Dendritic cell treated with granulocyte-macrophage colony-stimulating factor and Interleukin-4, amounts not matched to agents 40 ng/mL and 50 ng/mL, for 4 days (primary cell): ENCODE data around the gene AIPL1.
"Not testable (repeated sequence)": the region's sequence is repeated elsewhere in the genome, so short reads cannot be mapped to it uniquely, and the experiment has no call there.

ENCODE experiments used
- H3K27ac Mint-ChIP-seq: one replicate; pipeline ENCODE4 v1.8.0; 2022; ENCODE audit warnings: mild to moderate bottlenecking, mixed read lengths
- H3K27me3 Mint-ChIP-seq: one replicate; pipeline ENCODE4 v1.8.0; 2022; ENCODE audit warnings: mild to moderate bottlenecking, mixed read lengths
- H3K36me3 Mint-ChIP-seq: one replicate; pipeline ENCODE4 v1.8.0; 2022; ENCODE audit warnings: low read depth, mixed read lengths
- H3K4me1 Mint-ChIP-seq: one replicate; pipeline ENCODE4 v1.8.0; 2022; ENCODE audit warnings: low read depth, mixed read lengths
- H3K4me3 Mint-ChIP-seq: one replicate; pipeline ENCODE4 v1.8.0; 2022; ENCODE audit warnings: mild to moderate bottlenecking, moderate library complexity, mixed read lengths
- H3K9me3 Mint-ChIP-seq: one replicate; pipeline ENCODE4 v1.8.0; 2022; ENCODE audit warnings: mixed read lengths
- intact Hi-C: fragments of 100-400 bp; cut with micrococcal nuclease; formaldehyde crosslinking; loops from one replicate; pipeline ENCODE4 v1.15.0; 2022

AIPL1 gene, protein sequence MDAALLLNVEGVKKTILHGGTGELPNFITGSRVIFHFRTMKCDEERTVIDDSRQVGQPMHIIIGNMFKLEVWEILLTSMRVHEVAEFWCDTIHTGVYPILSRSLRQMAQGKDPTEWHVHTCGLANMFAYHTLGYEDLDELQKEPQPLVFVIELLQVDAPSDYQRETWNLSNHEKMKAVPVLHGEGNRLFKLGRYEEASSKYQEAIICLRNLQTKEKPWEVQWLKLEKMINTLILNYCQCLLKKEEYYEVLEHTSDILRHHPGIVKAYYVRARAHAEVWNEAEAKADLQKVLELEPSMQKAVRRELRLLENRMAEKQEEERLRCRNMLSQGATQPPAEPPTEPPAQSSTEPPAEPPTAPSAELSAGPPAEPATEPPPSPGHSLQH

DNA sequence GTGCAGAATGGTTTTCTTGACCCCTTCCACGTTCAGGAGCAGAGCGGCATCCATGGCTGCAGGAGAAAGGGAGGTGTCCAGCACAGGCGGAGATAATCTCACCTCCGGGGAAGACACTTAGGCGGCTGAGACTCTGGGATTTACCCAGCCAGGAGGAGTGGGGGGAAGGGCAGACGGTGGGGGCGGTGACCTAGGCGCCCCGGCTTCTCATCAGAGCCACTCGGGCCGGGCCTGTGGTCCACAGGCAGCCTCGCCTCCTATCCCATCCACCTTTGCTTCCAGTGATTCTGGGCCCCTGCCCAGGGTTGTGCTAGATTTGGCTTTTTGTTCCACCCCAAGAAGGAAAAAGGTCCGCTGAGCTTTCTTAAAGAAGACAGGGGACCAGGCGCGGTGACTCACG is at the start of gene AIPL1:
Gene AIPL1, minus strand, starts transcription at position 71 of the 400 bp plus-strand sequence. Its CDS starts 17 bp downstream, at position 54.
- Mint-ChIP-seq H3K36me3 (no peaks in the 10 kb centered on the region), H3K27me3 (peaks cover 87% of the 10 kb centered on the region), H3K27ac (no peak within 1 kb of the TSS), H3K4me3 (no peak within 1 kb of the TSS), H3K4me1 (peaks cover 13% of the 10 kb centered on the region), H3K9me3 (peaks cover 17% of the 10 kb centered on the region)
- intact Hi-C loops = loop anchor here (5.0 kb wide), 1 partner anchor 848 kb away; no protein-coding TSS in a partner anchor

DNA sequence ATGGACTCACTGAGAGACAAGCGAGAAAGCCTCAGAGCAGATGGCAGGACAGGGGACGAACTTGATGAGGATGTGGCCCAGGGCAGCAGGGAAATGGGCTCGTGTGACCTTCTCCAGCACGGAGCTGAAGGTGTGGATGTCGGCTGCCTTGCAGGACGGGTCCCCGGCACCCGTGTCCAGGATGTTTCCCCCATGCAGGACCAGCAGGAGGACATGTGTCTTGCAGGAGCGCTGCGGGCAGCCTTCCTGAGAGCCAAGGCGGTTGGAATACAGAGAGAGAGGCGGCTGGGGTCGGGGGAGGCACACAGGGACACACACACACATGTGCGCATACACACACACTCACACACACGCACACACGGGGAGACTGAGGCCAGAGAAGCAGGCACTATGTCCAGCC is 48.6 kb upstream of the AIPL1 start:
- no peaks in the 10 kb centered on the region for H3K36me3 Mint-ChIP-seq
- peaks cover 32% of the 10 kb centered on the region for H3K27me3 Mint-ChIP-seq
- H3K4me1 Mint-ChIP-seq = no peaks in the 10 kb centered on the region
- H3K9me3 Mint-ChIP-seq = no peaks in the 10 kb centered on the region
- intact Hi-C loops = no loop called here
- H3K27ac Mint-ChIP-seq = no peak overlapping the region
- H3K4me3 Mint-ChIP-seq = no peak overlapping the region

DNA sequence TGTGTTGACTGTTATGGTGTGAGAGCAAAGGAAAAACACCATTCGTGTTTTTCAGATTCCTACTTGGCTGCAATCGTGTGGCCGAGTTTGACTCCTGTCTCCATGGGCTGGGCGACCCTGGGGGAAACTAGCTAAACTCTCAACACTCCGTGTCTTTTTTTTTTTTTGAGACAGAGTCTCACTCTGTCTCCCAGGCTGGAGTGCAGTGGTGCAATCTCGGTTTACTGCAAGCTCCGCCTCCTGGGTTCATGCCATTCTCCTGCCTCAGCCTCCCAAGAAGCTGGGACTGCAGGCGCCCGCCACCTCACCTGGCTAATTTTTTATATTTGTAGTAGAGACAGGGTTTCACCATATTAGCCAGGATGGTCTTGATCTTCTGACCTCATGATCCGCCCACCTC is 47.9 kb upstream of the AIPL1 start:
- intact Hi-C loops, H3K27ac Mint-ChIP-seq, H3K36me3 Mint-ChIP-seq: not testable (repeated sequence)

DNA sequence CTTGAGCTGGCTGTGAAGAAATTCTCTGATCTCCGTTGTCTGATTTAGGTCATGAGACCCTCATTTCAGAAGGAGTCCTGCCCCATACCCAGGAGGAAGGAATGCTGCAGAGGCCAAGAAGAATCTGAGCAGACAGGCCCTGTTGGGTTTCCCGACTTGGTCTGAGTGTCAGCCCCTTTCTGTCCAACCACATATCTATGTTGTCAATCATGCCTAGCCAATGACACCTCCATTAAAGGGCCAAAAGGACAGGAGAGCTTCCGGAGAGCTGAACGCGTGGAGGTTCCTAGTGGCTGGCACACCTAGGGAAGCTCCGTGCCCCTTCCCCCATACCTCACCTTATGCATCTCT is 47.2 kb upstream of the AIPL1 start:
- H3K27ac Mint-ChIP-seq = no peak overlapping the region
- H3K4me1 Mint-ChIP-seq = no peaks in the 10 kb centered on the region

More for the DNA sequence above, 47.9 kb upstream of the AIPL1 start:
- not testable (repeated sequence) for H3K4me1 Mint-ChIP-seq, H3K9me3 Mint-ChIP-seq, H3K4me3 Mint-ChIP-seq
- H3K27me3 Mint-ChIP-seq = peaks cover 28% of the 10 kb centered on the region

DNA sequence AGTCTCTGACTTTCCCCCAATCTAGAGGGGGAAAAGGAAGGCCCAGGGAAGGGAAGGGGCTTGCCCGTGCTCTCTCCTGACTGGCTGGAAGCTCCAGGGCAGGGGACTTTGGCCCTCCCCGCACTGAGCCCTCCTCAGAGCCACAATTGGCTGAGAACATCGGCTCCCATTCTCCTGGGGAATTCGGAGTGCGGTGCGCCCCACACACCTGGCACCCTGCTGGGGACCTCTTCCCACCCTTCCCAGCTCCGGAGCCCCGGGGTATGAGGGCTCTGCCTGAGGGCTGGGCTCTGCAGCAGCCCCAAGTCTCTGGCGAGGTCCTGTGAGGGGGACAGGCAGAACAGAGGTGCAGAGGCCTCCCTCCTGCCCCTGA is 45.4 kb upstream of the AIPL1 start:
- no peaks in the 10 kb centered on the region for H3K4me1 Mint-ChIP-seq
- H3K27me3 Mint-ChIP-seq = peaks cover 23% of the 10 kb centered on the region
- intact Hi-C loops = no loop called here
- no peak overlapping the region for H3K27ac Mint-ChIP-seq
- no peaks in the 10 kb centered on the region for H3K36me3 Mint-ChIP-seq
- no peak overlapping the region for H3K4me3 Mint-ChIP-seq
- no peaks in the 10 kb centered on the region for H3K9me3 Mint-ChIP-seq

More for the DNA sequence above, 47.2 kb upstream of the AIPL1 start:
- Mint-ChIP-seq H3K27me3 (peaks cover 28% of the 10 kb centered on the region), H3K9me3 (no peaks in the 10 kb centered on the region), H3K4me3 (no peak overlapping the region), H3K36me3 (no peaks in the 10 kb centered on the region)
- intact Hi-C loops = no loop called here

DNA sequence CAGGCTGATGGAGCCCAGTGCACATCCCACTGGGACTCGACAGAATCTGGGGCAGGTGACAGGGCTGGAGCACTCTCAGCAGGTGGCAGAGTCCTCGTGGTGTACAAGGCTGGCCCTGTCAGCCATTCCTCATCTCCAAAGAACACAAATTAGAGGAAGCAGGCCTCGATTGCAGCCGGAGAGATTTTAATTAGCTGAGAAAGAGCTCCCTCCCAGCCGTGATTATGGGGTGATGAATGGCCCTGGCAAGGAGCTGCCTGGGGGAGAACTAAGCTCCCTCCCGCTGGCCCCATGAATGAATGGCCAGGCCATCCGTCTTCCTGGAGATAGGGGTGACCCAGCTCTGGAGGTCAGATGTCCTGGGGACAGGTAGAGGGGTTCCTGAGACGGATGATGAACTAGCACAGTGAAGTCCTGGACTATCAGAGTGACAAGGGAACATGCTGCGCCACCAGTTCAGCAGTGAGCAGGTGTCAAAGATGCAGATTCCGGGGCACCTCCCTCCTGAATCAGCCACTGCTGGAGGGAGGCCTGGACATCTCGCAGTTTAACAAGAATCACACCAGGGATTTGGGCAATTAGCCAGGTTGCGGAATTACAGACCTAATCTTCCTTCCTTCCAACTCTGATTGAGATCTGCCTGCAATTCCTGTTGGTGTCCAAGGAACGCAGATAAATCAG is 44.8 kb upstream of the AIPL1 start:
- Mint-ChIP-seq H3K4me3 (no peak overlapping the region), H3K36me3 (no peaks in the 10 kb centered on the region), H3K9me3 (no peaks in the 10 kb centered on the region), H3K27me3 (peaks cover 26% of the 10 kb centered on the region), H3K4me1 (no peaks in the 10 kb centered on the region), H3K27ac (no peak overlapping the region)
- intact Hi-C loops = no loop called here

DNA sequence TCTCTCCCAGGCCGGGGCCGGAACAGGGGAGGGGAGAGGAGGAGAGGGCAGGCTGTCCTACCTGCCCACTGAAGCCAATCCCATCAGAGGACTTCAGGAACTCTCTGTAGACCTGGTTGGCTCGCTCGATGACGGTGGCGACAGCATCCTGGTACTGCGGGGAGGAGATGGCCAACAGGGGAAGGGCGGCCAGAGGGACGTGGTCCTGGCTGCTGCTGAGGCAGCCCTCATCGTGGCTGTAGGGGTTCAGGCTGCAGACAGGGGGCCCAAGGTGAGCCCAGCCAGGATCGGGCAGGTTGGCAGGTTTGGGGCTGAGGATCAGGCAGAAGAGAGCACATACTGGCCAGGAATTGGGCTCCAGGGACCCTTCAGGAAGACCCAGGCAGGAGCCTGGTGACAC is 43.6 kb upstream of the AIPL1 start:
- H3K27ac Mint-ChIP-seq = no peak overlapping the region
- no peaks in the 10 kb centered on the region for H3K9me3 Mint-ChIP-seq
- H3K27me3 Mint-ChIP-seq = peaks cover 26% of the 10 kb centered on the region
- no peak overlapping the region for H3K4me3 Mint-ChIP-seq
- intact Hi-C loops = no loop called here
- H3K4me1 Mint-ChIP-seq = no peaks in the 10 kb centered on the region
- H3K36me3 Mint-ChIP-seq = no peaks in the 10 kb centered on the region

DNA sequence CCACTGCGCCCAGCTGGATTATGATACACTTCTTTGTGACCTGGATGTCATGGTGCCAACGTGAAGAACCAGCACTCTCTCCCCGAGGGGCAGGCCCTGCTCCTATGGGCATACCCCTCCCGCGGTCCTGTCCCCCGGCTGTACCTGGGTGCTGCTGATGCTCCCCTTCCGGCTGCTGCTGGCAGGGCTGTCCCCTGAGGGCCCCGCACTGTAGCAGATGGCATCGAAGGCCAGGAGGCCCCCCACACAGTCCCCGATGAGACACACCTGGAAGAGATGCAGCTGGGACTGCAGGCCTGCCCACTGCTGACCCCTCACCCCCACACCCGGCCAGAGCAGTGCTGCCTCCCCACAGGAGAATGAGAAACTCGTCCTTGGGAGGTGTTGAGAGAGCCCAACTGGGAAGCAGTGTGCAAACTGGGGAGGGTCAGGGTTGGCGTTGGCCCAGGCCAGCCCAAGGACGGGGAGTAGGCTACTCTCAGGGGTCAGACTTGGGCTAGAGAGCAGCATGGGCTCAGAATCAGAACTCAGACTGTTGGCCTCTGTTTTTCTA is 43.0 kb upstream of the AIPL1 start:
- H3K9me3 Mint-ChIP-seq = no peaks in the 10 kb centered on the region
- H3K36me3 Mint-ChIP-seq = no peaks in the 10 kb centered on the region

DNA sequence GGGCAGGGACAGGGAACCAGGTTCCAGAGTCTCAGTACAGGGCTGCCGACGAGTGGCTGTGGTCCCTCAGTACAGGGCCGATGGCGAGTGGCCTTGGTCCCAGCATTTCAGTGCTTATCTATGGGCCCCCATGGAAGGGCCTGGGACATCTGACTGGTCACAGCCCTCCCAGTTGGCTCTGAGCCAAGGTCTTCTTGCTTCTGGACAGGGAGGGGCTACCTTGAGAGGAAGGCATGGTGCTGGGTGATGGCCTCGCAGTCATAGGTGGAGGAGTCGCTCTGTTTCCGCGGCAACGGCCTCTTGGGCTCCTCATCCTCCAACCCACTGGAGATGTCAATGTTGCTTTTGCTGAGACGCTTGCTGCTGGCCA is 41.9 kb upstream of the AIPL1 start:
- Mint-ChIP-seq H3K4me3 (no peak overlapping the region), H3K9me3 (no peaks in the 10 kb centered on the region), H3K36me3 (no peaks in the 10 kb centered on the region), H3K4me1 (peaks cover 5% of the 10 kb centered on the region), H3K27ac (no peak overlapping the region), H3K27me3 (peaks cover 25% of the 10 kb centered on the region)
- intact Hi-C loops = no loop called here

More for the DNA sequence above, 43.0 kb upstream of the AIPL1 start:
- intact Hi-C loops = no loop called here
- Mint-ChIP-seq H3K4me1 (peaks cover 4% of the 10 kb centered on the region), H3K27ac (no peak overlapping the region), H3K4me3 (no peak overlapping the region), H3K27me3 (peaks cover 24% of the 10 kb centered on the region)

DNA sequence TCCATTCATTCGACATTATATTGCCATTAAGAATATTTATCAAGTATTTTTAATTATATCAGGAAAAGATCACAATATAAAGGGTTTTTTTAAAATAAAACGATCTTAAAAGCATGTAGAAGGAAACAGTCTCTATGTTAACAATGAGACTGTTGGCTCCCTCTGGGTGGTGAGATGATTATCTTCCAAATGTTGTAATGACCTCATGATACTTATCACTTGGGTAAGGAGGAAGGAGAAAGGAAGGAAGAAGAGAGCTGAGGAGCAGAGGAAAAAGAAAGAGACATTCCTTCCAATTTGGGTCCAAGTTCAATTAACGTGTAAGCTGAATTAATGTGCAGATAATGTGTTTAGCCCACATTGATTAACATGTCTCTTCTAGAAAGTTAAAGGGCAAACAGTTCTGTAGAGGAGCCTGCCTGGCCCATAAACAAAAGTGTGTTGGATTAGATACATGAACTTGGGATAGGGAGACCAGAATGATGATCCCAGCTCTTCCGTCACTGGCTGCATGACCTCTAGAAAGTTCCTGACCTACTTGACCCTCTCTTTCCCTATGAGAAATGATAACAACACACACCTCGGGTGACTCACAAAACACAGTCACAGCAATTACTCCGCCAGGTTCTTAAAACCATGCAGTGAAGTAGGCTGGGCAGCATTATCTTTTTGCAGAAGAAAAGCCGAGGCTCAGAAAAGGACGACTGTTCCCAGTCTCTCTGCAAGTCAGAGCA is 41.3 kb upstream of the AIPL1 start:
- intact Hi-C loops = no loop called here
- no peaks in the 10 kb centered on the region for H3K36me3 Mint-ChIP-seq
- H3K9me3 Mint-ChIP-seq = no peaks in the 10 kb centered on the region
- no peak overlapping the region for H3K27ac Mint-ChIP-seq
- no peak overlapping the region for H3K4me3 Mint-ChIP-seq
- H3K4me1 Mint-ChIP-seq = peaks cover 5% of the 10 kb centered on the region
- H3K27me3 Mint-ChIP-seq = peaks cover 25% of the 10 kb centered on the region

DNA sequence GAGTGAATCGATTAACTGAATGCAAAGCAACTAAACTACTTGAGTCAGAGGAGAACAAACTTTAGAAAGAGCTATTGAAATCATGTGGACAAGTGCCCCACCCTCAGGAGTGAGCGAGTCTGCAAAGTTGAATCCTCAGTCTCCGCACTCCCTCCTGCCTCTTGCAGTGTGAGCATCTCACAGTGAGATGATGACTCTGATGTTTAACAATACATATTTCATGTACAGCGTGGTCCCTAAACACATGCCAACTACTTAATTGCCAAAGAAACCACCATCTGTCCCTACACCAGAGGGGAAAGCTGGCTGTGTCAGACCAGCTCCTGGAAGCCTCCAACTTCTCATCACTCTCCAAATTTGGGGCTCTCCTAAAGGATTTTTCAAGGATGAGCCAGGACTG is 40.5 kb upstream of the AIPL1 start:
- Mint-ChIP-seq H3K4me3 (no peak overlapping the region), H3K9me3 (no peaks in the 10 kb centered on the region), H3K27me3 (peaks cover 19% of the 10 kb centered on the region), H3K27ac (no peak overlapping the region), H3K36me3 (no peaks in the 10 kb centered on the region), H3K4me1 (peaks cover 5% of the 10 kb centered on the region)
- intact Hi-C loops = no loop called here

DNA sequence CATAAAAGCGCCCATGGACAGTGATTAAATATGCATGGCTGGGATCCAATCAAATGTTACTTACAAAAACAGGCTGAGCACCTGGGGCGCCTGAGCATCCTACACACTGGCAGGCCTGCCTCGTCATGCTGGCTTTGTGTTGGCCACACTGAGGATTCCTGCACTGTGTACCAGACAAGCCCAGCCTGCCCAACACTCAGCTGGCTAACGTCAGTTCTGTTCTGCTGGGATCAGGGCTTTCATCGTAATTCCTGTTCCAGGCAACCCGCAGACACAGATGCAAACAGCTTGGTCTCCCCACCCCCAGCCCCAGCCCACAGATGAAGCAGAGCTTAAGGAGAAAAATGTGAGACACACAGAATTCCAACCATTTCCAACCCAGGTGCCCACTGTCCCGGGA is 40.0 kb upstream of the AIPL1 start:
- H3K27ac Mint-ChIP-seq = no peak overlapping the region
- peaks cover 5% of the 10 kb centered on the region for H3K4me1 Mint-ChIP-seq
- intact Hi-C loops = no loop called here

DNA sequence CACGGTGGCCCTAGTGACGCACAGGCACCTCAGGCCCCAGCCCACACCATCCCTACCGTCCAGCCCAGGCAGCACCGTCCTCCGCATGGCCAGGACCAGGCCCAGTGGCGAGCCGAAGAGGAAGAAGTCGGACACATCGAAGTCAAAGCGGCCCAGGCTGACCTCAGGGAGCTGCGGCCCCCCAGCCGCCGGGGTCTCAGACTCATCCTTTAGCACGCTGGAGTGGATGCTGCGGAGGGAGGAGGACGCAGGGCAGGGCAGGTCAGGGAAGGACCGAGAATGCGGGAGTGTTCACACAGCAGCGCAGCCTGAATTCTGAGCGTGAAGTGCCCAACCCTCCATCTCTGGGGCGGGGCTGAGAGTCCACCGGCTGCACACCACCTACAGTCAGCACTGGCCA is 39.5 kb upstream of the AIPL1 start:
- Mint-ChIP-seq H3K4me1 (peaks cover 5% of the 10 kb centered on the region), H3K9me3 (no peaks in the 10 kb centered on the region), H3K4me3 (no peak overlapping the region), H3K27ac (no peak overlapping the region), H3K36me3 (no peaks in the 10 kb centered on the region), H3K27me3 (peaks cover 19% of the 10 kb centered on the region)
- intact Hi-C loops = no loop called here

More for the DNA sequence above, 40.0 kb upstream of the AIPL1 start:
- H3K27me3 Mint-ChIP-seq = peaks cover 18% of the 10 kb centered on the region
- H3K9me3 Mint-ChIP-seq = no peaks in the 10 kb centered on the region
- H3K36me3 Mint-ChIP-seq = no peaks in the 10 kb centered on the region
- H3K4me3 Mint-ChIP-seq = no peak overlapping the region
